HUES48 (cell line): Measurements from ENCODE around the gene RAB11A.
A peak's percentile ranks its signal among the peaks of the same experiment; 100 is the strongest.

Experiments
- H3K27ac ChIP-seq: one replicate; pipeline ENCODE4 v1.7.0; 2013; ENCODE audit warnings: low read depth, low read length, inconsistent platforms
- H3K27me3 ChIP-seq: 2 replicates; pipeline ENCODE4 v1.6.1; 2013; ENCODE audit warnings: mild to moderate bottlenecking, low read length; ENCODE audit not compliant: control insufficient read depth, insufficient read depth
- H3K36me3 ChIP-seq: 2 replicates; pipeline ENCODE4 v1.6.1; 2013; ENCODE audit warnings: low read length; ENCODE audit not compliant: control insufficient read depth, insufficient read depth
- H3K4me1 ChIP-seq: 2 replicates; pipeline ENCODE4 v1.6.1; 2013; ENCODE audit warnings: mild to moderate bottlenecking, low read length; ENCODE audit not compliant: control insufficient read depth, insufficient read depth
- H3K4me3 ChIP-seq: 2 replicates; pipeline ENCODE4 v1.5.1; 2013; ENCODE audit warnings: mild to moderate bottlenecking, low read depth, low read length
- H3K9ac ChIP-seq: 2 replicates; pipeline ENCODE4 v1.6.1; 2013; ENCODE audit warnings: mild to moderate bottlenecking, low read depth, low read length, moderate library complexity
- H3K9me3 ChIP-seq: 2 replicates; pipeline ENCODE4 v1.6.1; 2013; ENCODE audit warnings: low read length; ENCODE audit not compliant: control insufficient read depth, insufficient read depth

RAB11A gene

GRCh38 chr15:65869126-65869953, at the start of gene RAB11A:
TSS of gene RAB11A (plus strand) at chr15:65869491. CDS start at chr15:65869586, 95 bp downstream.
- Histone ChIP-seq H3K4me1 (peaks cover 10% of the 10 kb centered on the region), H3K27ac (peak within 1 kb of the TSS; percentile 93), H3K4me3 (peak within 1 kb of the TSS; percentile 94), H3K36me3 (peaks cover under 1% of the 10 kb centered on the region), H3K27me3 (no peaks in the 10 kb centered on the region), H3K9me3 (no peaks in the 10 kb centered on the region), H3K9ac (peak within 1 kb of the TSS; percentile 93)

- H3K27ac ChIP-seq = no peak overlapping the region
- H3K36me3 ChIP-seq = no peaks in the 10 kb centered on the region
- H3K9me3 ChIP-seq = no peaks in the 10 kb centered on the region
- no peak overlapping the region for H3K9ac ChIP-seq
- peaks cover 3% of the 10 kb centered on the region; the same call in 1 of the 2 replicates for H3K4me1 ChIP-seq
- no peak overlapping the region for H3K4me3 ChIP-seq
- H3K27me3 ChIP-seq = no peaks in the 10 kb centered on the region
Measured at GRCh38 chr15:65819563-65819960, 49.7 kb upstream of the RAB11A start.

GRCh38 chr15:65821070-65821469, 48.2 kb upstream of the RAB11A start:
- no peak overlapping the region for H3K4me3 ChIP-seq
- peaks cover 3% of the 10 kb centered on the region; the same call in 1 of the 2 replicates for H3K4me1 ChIP-seq
- no peak overlapping the region for H3K27ac ChIP-seq
- H3K27me3 ChIP-seq = no peaks in the 10 kb centered on the region
- no peak overlapping the region for H3K9ac ChIP-seq
- no peaks in the 10 kb centered on the region for H3K9me3 ChIP-seq
- no peaks in the 10 kb centered on the region for H3K36me3 ChIP-seq

- no peaks in the 10 kb centered on the region for H3K36me3 ChIP-seq
- no peaks in the 10 kb centered on the region for H3K9me3 ChIP-seq
- H3K4me3 ChIP-seq = no peak overlapping the region
- no peak overlapping the region for H3K9ac ChIP-seq
- H3K4me1 ChIP-seq = peaks cover 7% of the 10 kb centered on the region; the same call in 1 of the 2 replicates
- no peaks in the 10 kb centered on the region for H3K27me3 ChIP-seq
- no peak overlapping the region for H3K27ac ChIP-seq
Measured at GRCh38 chr15:65822316-65822715, 47.0 kb upstream of the RAB11A start.

- Histone ChIP-seq H3K4me3 (no peak overlapping the region), H3K27ac (peak overlapping the region; percentile 62), H3K36me3 (no peaks in the 10 kb centered on the region), H3K27me3 (no peaks in the 10 kb centered on the region), H3K4me1 (peaks cover 8% of the 10 kb centered on the region; the same call in 1 of the 2 replicates), H3K9me3 (no peaks in the 10 kb centered on the region), H3K9ac (no peak overlapping the region)
Measured at GRCh38 chr15:65824031-65824743, 45.1 kb upstream of the RAB11A start.

- H3K36me3 ChIP-seq = no peaks in the 10 kb centered on the region
- peaks cover 8% of the 10 kb centered on the region; the same call in 1 of the 2 replicates for H3K4me1 ChIP-seq
- no peak overlapping the region for H3K4me3 ChIP-seq
- no peak overlapping the region for H3K27ac ChIP-seq
- no peaks in the 10 kb centered on the region for H3K27me3 ChIP-seq
- H3K9me3 ChIP-seq = no peaks in the 10 kb centered on the region
- no peak overlapping the region for H3K9ac ChIP-seq
Measured at GRCh38 chr15:65824941-65825544, 44.2 kb upstream of the RAB11A start.

GRCh38 chr15:65827065-65827464, 42.2 kb upstream of the RAB11A start:
- peaks cover 8% of the 10 kb centered on the region; the same call in 1 of the 2 replicates for H3K4me1 ChIP-seq
- H3K27me3 ChIP-seq = no peaks in the 10 kb centered on the region
- H3K4me3 ChIP-seq = no peak overlapping the region
- H3K36me3 ChIP-seq = no peaks in the 10 kb centered on the region
- H3K9ac ChIP-seq = no peak overlapping the region
- no peak overlapping the region for H3K27ac ChIP-seq
- H3K9me3 ChIP-seq = no peaks in the 10 kb centered on the region

GRCh38 chr15:65828585-65828984, 40.7 kb upstream of the RAB11A start:
- Histone ChIP-seq H3K4me3 (no peak overlapping the region), H3K4me1 (peaks cover 21% of the 10 kb centered on the region), H3K27me3 (no peaks in the 10 kb centered on the region), H3K36me3 (no peaks in the 10 kb centered on the region), H3K27ac (no peak overlapping the region), H3K9me3 (no peaks in the 10 kb centered on the region), H3K9ac (no peak overlapping the region)

GRCh38 chr15:65829130-65829764, 40.0 kb upstream of the RAB11A start:
- H3K27me3 ChIP-seq = no peaks in the 10 kb centered on the region
- peaks cover 27% of the 10 kb centered on the region for H3K4me1 ChIP-seq
- no peak overlapping the region for H3K9ac ChIP-seq
- H3K36me3 ChIP-seq = no peaks in the 10 kb centered on the region
- peak overlapping the region; percentile 9 for H3K27ac ChIP-seq
- no peaks in the 10 kb centered on the region for H3K9me3 ChIP-seq
- no peak overlapping the region for H3K4me3 ChIP-seq

- Histone ChIP-seq H3K4me1 (peaks cover 19% of the 10 kb centered on the region), H3K9me3 (no peaks in the 10 kb centered on the region), H3K36me3 (no peaks in the 10 kb centered on the region), H3K27me3 (no peaks in the 10 kb centered on the region), H3K4me3 (peak overlapping the region; percentile 20; the same call in 1 of the 2 replicates), H3K27ac (peak overlapping the region; percentile 98), H3K9ac (peak overlapping the region; percentile 56)
Measured at GRCh38 chr15:65832549-65833364, 36.5 kb upstream of the RAB11A start.
